GM03348 (cell line): ENCODE measurements around the gene PHTF2.
"Not testable (repeated sequence)": the region's sequence is repeated elsewhere in the genome, so short reads cannot be mapped to it uniquely, and the experiment has no call there.

Source experiments
- DNase-seq: peaks from one replicate; pipeline ENCODE4 v3.0.0; 2012; ENCODE audit warnings: low spot score

PHTF2 gene

GRCh38 chr7:77989981-77990566 is 191.5 kb downstream of the PHTF2 start:
- no peak for DNase-seq

GRCh38 chr7:77991656-77992055 is 193.1 kb downstream of the PHTF2 start:
- no peak for DNase-seq

DNA sequence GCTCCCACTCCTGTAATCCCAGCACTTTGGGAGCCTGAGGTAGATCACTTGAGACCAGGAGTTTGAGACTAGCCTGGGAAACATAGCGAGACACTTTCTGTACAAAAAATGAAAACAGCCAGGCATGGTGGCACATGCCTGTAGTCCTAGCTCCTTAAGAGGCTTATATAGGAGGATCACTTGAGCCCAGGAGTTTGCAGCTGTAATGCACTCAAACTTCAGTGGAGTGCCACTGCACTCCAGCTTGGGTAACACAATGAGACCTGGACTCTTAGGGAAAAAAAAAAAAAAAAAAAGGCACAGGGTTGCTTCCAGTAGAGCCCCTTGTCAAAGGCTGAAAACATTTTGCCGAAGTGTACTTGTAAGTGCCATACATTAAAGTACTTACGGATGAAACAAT is 195.3 kb downstream of the PHTF2 start:
- no peak for DNase-seq

DNA sequence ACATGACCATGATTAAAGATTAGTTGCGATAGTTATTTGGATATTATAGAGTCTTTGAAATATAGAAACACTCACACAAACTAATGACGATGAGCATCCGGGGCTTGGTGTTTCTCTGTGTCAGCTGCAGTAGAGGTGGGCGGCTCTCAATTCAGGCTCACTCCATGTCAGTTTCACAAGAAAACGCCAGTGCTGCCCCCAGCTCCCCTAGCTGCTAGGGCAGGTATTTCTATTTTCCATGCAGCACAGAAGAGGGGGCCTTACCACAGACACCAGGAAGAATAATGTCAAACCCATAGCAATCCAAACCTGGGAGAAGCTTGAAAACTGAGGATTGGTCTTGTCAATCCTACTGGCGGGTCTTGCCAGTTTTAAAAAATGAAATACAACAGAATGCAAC is 197.1 kb downstream of the PHTF2 start:
- no peak for DNase-seq

- DNase-seq = not testable (repeated sequence)
These were observed 200.6 kb downstream of the PHTF2 start for GRCh38 chr7:77999168-77999567.

GRCh38 chr7:78002021-78002420 is 203.4 kb downstream of the PHTF2 start:
- DNase-seq = no peak

DNA sequence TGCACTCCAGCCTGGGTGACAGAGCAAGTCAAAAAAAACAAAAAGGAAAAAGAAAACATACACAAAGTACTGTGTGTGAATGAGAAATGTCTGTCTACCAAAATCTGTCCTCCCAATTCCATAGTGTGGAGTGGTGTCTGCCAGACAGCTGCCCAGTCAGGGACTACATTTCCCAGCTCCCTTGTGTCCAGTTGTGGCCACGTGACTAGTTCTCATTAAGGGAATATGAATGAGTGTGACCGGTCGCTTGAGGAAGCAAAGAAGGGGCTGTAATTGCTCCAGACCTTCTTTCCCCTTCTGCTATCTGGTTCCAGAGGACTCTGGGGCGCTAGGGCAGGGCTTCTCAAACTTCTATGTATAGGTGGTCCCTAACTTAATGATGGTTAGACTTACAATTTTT is 204.1 kb downstream of the PHTF2 start:
- no peak for DNase-seq

DNA sequence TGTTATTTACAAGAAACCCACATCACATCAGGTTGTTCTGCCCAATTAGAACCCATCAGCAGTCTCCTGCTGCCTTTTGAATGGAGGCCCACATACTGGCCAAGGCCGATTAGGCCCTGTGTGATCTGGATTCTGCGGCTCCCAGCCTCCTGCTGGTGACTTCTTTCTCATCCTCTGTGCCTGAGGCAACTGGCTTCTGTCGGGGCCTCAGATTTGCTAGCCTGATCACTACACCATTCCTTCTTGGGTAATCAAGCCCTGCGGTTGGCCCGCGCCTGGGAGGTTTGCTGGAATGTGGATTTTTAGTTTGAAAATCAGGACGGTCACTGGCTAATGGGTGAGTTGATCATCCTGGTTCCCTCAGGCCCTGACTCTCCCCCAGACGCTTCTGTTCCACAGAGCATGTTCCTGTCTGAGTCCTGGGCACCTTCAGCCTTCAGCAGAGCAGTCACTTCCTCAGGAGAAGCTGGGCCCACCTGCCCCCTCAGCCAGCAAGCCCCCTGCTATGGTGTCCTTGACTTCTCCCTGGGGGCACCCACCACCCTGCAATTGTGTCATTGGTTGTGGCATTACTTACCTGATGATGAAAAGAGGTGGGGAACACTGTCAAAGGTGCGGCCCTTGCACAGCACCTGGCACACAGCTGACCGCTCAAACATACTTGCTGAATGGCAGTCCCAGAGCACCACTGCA is 207.6 kb downstream of the PHTF2 start:
- no peak for DNase-seq
